MM.1S (cell line): ENCODE data around the gene KLHL21.

Experiments used
- DNase-seq: peaks from one replicate; pipeline ENCODE4 v3.0.0-alpha.2; 2015
- H2AFZ ChIP-seq: fragments of 300-600 bp; sonication (generic); 2 replicates; pipeline ENCODE4 v1.6.0; 2016; ENCODE audit warnings: antibody characterized with exemption, low read length
- H3F3A ChIP-seq: fragments of 300-600 bp; sonication (generic); 2 replicates; pipeline ENCODE4 v1.6.1; 2016; ENCODE audit warnings: mild to moderate bottlenecking, antibody characterized with exemption, low read length, moderate library complexity, mixed read lengths; ENCODE audit not compliant: insufficient read depth
- H3K27ac ChIP-seq: fragments of 300-600 bp; sonication (generic); 2 replicates; pipeline ENCODE4 v1.5.1; 2016; ENCODE audit warnings: mild to moderate bottlenecking, low read length
- H3K27me3 ChIP-seq: fragments of 300-600 bp; sonication (generic); replicated peaks from 2 replicates; pipeline ENCODE4 v1.6.0; 2016; ENCODE audit warnings: low read length; ENCODE audit not compliant: insufficient read depth
- H3K36me3 ChIP-seq: fragments of 300-600 bp; sonication (generic); replicated peaks from 2 replicates; pipeline ENCODE4 v1.6.1; 2016; ENCODE audit warnings: mild to moderate bottlenecking, low read length, mixed read lengths; ENCODE audit not compliant: insufficient read depth
- H3K4me1 ChIP-seq: fragments of 300-600 bp; sonication (generic); 2 replicates; pipeline ENCODE4 v1.6.1; 2016; ENCODE audit warnings: low read length, mixed read lengths
- H3K4me2 ChIP-seq: fragments of 300-600 bp; sonication (generic); 2 replicates; pipeline ENCODE4 v1.6.0; 2016; ENCODE audit warnings: low read depth, low read length
- H3K4me3 ChIP-seq: fragments of 300-600 bp; sonication (generic); 2 replicates; pipeline ENCODE4 v1.5.1; 2016; ENCODE audit warnings: low read length, mixed read lengths
- H3K79me2 ChIP-seq: fragments of 300-600 bp; sonication (generic); 2 replicates; pipeline ENCODE4 v1.6.1; 2016; ENCODE audit warnings: mixed run types, low read length, mixed read lengths
- H3K9ac ChIP-seq: fragments of 300-600 bp; sonication (generic); 2 replicates; pipeline ENCODE4 v1.6.1; 2016; ENCODE audit warnings: low read length, mixed read lengths
- H3K9me2 ChIP-seq: fragments of 300-600 bp; sonication (generic); replicated peaks from 2 replicates; pipeline ENCODE4 v1.6.1; 2016; ENCODE audit warnings: mild to moderate bottlenecking, low read length, mixed read lengths; ENCODE audit not compliant: insufficient read depth
- H3K9me3 ChIP-seq: fragments of 300-600 bp; sonication (generic); replicated peaks from 2 replicates; pipeline ENCODE4 v1.6.1; 2016; ENCODE audit warnings: mild to moderate bottlenecking, low read length, mixed read lengths; ENCODE audit not compliant: insufficient read depth
- H4K20me1 ChIP-seq: fragments of 300-600 bp; sonication (generic); 2 replicates; pipeline ENCODE4 v1.6.1; 2016; ENCODE audit warnings: mild to moderate bottlenecking, low read length, moderate library complexity, mixed read lengths; ENCODE audit not compliant: insufficient read depth
- CTCF ChIP-seq: fragments of 300-600 bp; sonication (generic); IDR thresholded peaks from 2 replicates; pipeline ENCODE4 v1.5.1; 2016; ENCODE audit warnings: antibody characterized with exemption, low read length, mixed read lengths
- EZH2 ChIP-seq: fragments of 300-600 bp; sonication (generic); optimal IDR thresholded peaks from 2 replicates; pipeline ENCODE3; 2017; ENCODE audit warnings: low read depth, mild to moderate bottlenecking, antibody characterized with exemption, low read length, mixed read lengths
- EZH2phosphoT487 ChIP-seq: fragments of 300-600 bp; sonication (generic); IDR thresholded peaks from 2 replicates; pipeline ENCODE4 v1.6.1; 2018; ENCODE audit warnings: antibody characterized with exemption, low read length

The KLHL21 gene

GRCh38 chr1:6623269-6623965 lies 20.7 kb upstream of the KLHL21 start:
- no peak for DNase-seq
- no peak overlapping the region for H3K27ac ChIP-seq
- H4K20me1 ChIP-seq, result no peaks in the 10 kb centered on the region
- H3K4me1 ChIP-seq, result peaks cover 12% of the 10 kb centered on the region; the same call in 1 of the 2 replicates
- H3K9me2 ChIP-seq, result no peaks in the 10 kb centered on the region
- H3K9me3 ChIP-seq, result no peaks in the 10 kb centered on the region
- no peak overlapping the region for H3K9ac ChIP-seq
- H3K79me2 ChIP-seq, result peaks cover 71% of the 10 kb centered on the region
- TF ChIP-seq EZH2phosphoT487 (no peak), EZH2 (no peak)
- H3K4me2 ChIP-seq, result no peak overlapping the region
- H3F3A ChIP-seq, result peaks cover 14% of the 10 kb centered on the region
- no peaks in the 10 kb centered on the region for H3K27me3 ChIP-seq
- no peak overlapping the region for H3K4me3 ChIP-seq
- no peaks in the 10 kb centered on the region; the same call in 1 of the 2 replicates for H3K36me3 ChIP-seq
- no peak overlapping the region for H2AFZ ChIP-seq

GRCh38 chr1:6622396-6623152 lies 19.9 kb upstream of the KLHL21 start:
- Histone ChIP-seq H3K9me2 (no peaks in the 10 kb centered on the region), H3K27ac (no peak overlapping the region), H3K79me2 (peaks cover 71% of the 10 kb centered on the region), H3K4me2 (no peak overlapping the region), H4K20me1 (no peaks in the 10 kb centered on the region), H3K27me3 (no peaks in the 10 kb centered on the region), H3K9me3 (no peaks in the 10 kb centered on the region), H3K4me3 (no peak overlapping the region), H3K4me1 (peaks cover 12% of the 10 kb centered on the region; the same call in 1 of the 2 replicates), H3K36me3 (no peaks in the 10 kb centered on the region), H2AFZ (no peak overlapping the region), H3F3A (peaks cover 14% of the 10 kb centered on the region), H3K9ac (no peak overlapping the region)
- no peak for DNase-seq
- no peak for TF ChIP-seq EZH2phosphoT487
- TF ChIP-seq EZH2, result no peak
- TF ChIP-seq CTCF, result no peak

GRCh38 chr1:6621429-6622391 lies 19.0 kb upstream of the KLHL21 start:
- Histone ChIP-seq H3K9me3 (no peaks in the 10 kb centered on the region), H4K20me1 (no peaks in the 10 kb centered on the region), H3K27me3 (no peaks in the 10 kb centered on the region), H3K79me2 (peaks cover 71% of the 10 kb centered on the region), H3F3A (peaks cover 14% of the 10 kb centered on the region), H3K9ac (no peak overlapping the region), H3K4me3 (no peak overlapping the region), H2AFZ (no peak overlapping the region), H3K9me2 (no peaks in the 10 kb centered on the region), H3K27ac (no peak overlapping the region), H3K36me3 (no peaks in the 10 kb centered on the region), H3K4me1 (peaks cover 12% of the 10 kb centered on the region; the same call in 1 of the 2 replicates), H3K4me2 (no peak overlapping the region)
- DNase-seq, result no peak
- no peak for TF ChIP-seq EZH2phosphoT487

- Histone ChIP-seq H2AFZ (no peak overlapping the region), H3K27me3 (no peaks in the 10 kb centered on the region), H3K4me1 (0 out of 2 replicates have a peak, but pooled peaks cover 2% of the 10 kb centered on the region), H3F3A (peaks cover 10% of the 10 kb centered on the region), H3K4me3 (no peak overlapping the region), H3K27ac (no peak overlapping the region), H3K9ac (no peak overlapping the region), H4K20me1 (no peaks in the 10 kb centered on the region), H3K79me2 (peaks cover 76% of the 10 kb centered on the region), H3K9me2 (no peaks in the 10 kb centered on the region), H3K36me3 (no peaks in the 10 kb centered on the region), H3K9me3 (no peaks in the 10 kb centered on the region), H3K4me2 (no peak overlapping the region)
- DNase-seq, result no peak
- no peak for TF ChIP-seq EZH2phosphoT487
- no peak for TF ChIP-seq CTCF
- no peak for TF ChIP-seq EZH2
These were observed 16.4 kb upstream of the KLHL21 start for GRCh38 chr1:6619045-6619444.
